GM21390 (cell line): ENCODE results near the gene TCTA.
"Not testable (repeated sequence)": the region's sequence is repeated elsewhere in the genome, so short reads cannot be mapped to it uniquely, and the experiment has no call there.

ENCODE experiments used
- ATAC-seq: cut with Tn5 transposase; IDR thresholded peaks from one replicate; pipeline ENCODE4 v1.9.1; 2021; ENCODE audit not compliant: unreplicated experiment

The TCTA gene, protein sequence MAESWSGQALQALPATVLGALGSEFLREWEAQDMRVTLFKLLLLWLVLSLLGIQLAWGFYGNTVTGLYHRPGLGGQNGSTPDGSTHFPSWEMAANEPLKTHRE

DNA sequence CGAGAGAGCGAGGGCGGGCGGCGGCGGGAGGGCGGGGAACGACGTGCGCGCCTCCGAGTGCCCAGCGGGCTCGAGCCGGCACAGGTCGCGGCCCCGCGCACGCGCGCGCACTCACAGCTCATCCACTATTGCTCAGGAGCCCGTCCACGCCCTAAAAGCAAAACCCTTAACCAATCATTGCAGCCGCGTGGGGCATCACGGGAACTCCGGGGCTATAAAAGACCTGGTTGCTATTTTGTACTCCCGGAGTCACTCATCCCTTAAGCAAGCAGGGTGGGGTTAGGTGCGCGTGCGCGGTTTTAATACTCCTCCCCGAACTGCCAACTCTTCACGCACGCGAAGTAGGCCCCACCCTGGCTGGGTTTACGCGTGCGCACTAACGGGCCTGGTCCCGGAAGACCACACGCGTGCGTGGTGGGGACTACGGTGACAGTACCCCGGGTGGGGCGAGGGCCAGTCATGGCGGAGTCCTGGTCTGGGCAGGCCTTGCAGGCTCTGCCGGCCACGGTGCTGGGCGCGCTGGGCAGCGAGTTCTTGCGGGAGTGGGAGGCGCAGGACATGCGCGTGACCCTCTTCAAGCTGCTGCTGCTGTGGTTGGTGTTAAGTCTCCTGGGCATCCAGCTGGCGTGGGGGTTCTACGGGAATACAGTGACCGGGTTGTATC, at the start of gene TCTA, which contains the start of gene RHOA:
Gene TCTA, plus strand, starts transcription at position 456 of the 664 bp plus-strand sequence. Its CDS starts 4 bp downstream, at position 460.
Gene RHOA, minus strand, starts transcription at position 9 of the 664 bp plus-strand sequence. CDS start 36,387 bp downstream, outside the sequence.
- ATAC-seq = peak; percentile 74

DNA sequence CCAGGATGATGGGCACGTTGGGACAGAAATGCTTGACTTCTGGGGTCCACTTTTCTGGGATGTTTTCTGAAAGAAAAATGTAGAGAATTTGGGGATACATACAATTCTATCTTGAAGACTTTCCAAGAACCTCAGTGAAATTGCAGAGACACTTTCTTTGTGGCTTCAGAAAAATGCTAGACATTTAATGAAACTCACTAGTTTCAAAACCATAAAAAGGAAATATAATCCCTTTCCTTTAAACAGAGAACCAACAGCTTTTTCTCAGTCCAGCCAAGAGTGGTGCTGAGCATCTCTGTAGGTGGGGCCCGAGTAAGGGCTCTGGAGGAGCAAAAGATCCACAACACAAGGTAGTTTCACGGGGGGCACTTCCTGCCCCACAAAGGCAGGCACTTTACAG, 49.7 kb upstream of the TCTA start:
- ATAC-seq = no peak

DNA sequence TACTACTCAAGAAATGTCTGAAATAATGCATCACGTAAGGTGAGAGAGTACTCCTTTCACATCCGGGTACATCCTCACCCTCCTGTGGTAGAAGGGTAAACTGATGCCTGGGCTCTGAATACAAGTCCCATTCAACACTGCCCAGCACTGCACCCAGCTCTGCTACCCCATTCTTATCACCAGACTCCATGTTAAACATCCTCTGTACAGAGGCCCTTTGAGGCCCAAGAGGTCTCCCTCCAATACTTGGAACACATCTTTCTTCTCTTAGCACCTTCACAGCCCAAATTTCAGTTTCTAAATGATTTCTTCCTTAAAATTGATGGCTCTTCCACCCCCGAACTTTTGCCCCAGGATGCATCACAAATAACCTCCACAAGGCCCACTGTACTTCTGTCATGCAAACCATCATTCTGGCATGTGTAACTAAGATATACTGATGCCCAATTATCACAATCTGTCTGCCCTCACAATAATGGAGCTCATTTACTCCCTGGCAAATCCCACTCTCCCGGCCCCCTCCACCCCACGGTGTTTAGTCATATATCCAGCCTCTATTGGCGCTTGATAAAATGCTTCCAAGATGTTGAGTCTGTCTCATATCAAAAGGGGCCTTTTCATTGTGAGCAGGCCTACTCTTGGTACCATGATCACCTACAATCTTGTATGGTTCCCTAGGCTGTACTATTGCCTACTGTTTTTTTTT, 41.5 kb upstream of the TCTA start:
- ATAC-seq = no peak

DNA sequence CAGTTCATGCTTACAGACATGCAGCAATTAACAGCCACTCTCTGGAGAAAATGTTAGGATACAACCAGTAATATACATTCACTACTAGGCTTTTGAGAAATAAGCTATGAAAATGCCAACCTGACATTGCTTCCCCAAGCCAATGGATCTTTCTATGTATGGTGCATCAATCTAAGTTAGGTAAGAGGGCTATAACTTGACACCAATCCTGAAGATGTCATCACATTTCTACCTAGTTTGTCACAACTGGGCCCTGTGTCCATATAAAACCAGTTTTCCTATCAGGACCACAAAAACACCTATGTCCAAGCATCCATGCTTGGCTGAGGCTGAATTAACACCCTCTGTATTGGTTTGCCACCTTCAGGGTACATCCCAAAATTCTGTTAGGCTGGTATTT, 40.3 kb upstream of the TCTA start:
- no peak for ATAC-seq

DNA sequence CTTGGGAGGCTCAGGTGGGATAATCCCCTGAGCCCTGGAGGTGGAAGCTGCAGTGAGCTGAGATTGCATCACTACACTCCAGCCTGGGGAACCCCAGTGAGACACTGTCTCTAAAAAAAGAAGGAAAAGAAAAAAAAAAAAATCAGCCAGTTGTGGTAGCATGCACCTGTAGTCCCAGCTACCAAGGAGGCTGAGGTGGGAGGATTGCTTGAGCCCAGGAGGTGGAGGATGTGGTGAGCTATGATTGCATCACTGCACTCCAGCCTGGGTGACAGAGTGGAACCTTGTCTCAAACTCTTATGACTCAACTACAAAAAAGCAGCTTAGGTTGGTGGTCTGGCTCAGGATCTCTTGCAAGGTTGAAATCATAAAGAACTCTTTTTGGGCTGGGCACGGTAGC, 34.7 kb upstream of the TCTA start:
- ATAC-seq = no peak

DNA sequence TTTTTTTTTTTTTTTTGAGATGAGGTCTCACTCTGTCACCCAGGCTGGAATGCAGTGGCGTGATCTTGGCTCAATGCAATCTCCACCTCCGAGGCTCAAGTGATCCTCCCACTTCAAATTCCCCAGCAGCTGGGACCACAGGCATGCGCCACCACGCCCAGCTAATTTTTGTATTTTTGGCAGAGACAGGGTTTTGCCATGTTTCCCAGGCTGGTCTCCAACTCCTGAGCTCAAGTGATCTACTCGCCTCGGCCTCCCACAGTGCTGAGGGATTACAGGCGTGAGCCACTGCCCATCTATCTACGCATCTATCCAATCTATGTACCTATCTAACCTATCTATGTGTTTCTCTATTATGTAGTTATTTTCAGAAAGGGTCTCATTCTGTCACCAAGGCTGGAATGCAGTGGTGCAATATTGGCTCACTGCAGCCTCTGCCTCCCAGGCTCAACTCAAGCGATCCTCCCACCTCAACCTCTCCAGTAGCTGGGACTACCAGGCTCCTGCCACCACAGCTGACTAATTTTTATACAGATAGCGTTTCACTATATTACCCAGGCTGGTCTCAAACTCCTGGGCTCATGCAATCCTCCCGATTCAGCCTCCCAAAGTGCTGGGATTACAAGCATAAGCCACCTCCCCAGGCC, 33.9 kb upstream of the TCTA start:
- no peak for ATAC-seq

DNA sequence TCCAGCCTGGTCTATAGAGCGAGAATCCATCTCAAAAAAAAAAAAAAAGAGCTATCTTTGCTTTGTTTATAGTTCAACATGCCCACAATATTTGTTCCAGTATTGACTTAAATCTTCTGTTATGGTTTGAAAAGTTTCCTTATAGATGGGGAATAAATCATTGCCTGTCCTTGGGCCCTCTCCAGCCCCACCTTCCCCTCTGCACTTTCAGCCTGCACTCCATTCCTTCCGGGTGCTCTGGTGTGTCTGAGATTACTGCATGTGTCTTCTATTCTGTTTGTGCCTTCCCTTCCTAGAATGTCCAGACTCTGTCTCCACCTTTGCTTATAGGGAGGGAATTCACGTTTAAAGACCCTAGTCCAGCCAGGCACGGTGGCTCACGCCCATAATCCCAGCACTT, 28.8 kb upstream of the TCTA start:
- ATAC-seq = no peak

DNA sequence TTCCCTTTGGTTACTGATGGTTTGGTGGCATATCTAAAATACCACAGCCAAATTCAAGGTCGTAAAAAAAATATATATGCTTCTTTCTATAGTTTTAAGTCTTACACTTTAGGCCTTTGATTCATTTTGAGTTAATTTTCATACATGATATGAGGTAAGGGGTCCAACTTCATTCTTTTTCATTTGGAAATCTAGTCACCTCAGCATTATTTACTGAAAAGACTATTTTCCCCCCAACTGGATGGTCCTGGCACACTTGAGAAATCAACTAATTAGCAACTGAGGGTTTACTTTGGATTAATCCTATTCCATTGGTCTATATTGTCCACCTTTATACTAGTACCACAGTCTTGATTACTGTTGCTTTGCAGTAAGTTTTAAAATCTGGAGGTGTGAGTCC, 26.6 kb upstream of the TCTA start:
- no peak for ATAC-seq

DNA sequence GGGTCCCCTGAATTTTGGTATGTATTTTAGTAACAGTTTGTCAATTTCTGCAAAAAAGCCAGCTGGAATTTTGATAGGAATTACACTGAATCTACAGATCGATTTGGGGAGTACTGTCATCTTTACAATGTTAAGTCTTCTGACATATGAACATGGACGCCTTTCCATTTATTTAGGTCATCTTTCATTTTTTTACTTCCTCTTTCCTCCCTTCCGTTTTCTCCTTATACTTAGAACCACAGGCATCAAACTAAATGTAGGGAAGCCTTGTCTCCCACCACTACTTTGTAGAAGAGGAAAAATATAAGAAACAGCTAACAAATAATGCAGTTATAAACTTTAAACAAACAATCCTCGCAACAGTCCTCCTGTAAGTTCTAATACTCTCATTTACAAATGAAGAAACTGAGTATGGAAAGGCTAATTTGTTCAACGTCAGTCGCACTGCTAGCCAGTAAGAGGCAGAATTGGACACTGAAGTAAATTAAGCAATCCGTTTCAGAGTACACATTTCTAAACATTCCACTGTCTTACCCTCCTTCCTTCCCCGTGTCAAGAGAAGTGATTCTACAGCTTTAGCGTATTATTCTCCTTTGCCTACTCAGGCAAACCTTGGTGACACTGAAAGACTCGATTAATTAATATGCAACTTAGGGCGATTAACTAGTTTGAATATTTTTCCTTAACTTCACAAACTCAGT, 26.0 kb upstream of the TCTA start:
- ATAC-seq = no peak

DNA sequence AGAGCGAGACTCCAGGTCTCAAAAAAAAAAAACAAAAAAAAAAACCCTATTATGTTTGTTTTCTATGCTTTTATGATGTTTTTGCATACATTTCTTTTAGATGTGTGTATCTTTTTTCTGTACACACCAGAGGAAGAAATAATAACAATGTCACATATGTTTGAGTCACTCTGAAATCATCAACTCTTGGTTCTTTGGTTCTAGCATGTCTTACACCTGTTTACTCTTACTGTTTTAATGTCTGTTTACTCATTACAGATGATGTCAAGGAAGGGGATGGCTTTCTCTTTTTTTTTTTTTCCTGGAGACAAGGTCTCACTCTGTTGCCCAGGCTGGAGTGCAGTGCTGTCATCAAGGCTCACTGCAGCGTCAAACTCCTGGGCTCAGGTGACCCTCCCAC, 24.5 kb upstream of the TCTA start:
- ATAC-seq = no peak

DNA sequence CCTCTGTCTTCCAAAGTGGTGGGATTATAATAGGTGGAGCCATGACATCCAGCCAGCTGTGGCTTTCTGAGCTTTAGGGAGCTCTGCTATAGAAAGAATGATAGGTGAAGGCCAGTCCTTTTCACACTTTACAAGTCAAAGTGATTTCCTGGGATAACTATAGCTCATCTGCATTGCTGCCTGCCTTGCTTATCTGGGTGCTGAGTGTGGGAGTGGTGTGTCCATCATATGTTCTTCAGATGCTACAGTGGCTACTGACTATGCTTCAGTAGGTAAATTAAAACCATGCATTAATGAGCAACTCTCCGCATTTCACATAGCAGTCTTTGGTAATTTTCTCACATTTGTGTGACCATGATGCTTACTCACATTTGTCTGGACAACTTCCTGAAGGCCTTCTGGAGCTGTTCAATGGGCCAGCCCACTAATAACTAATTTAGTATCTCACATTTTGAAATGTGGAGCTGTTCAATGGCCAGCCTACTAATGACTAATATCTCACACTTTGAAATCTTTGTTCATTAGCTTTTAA, 23.9 kb upstream of the TCTA start:
- ATAC-seq = no peak

DNA sequence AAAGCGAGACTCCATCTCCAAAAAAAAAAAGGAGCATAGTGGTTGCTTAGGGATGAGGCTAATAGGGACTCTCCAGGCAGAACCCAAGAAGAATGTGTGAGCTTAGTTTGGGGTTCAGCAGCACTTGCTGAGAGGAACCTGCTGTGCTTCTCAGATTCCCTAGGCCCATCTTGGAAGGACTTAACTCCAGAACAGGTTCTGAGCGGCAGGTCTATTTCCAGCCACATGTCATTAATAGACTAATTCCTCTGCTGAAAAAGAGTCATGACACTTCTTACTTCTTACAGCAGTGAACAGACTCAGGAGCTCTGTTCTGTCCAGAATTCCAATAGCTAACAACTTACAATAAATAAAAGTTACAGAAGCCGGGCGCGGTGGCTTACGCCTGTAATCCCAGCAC, 22.9 kb upstream of the TCTA start:
- ATAC-seq = no peak

DNA sequence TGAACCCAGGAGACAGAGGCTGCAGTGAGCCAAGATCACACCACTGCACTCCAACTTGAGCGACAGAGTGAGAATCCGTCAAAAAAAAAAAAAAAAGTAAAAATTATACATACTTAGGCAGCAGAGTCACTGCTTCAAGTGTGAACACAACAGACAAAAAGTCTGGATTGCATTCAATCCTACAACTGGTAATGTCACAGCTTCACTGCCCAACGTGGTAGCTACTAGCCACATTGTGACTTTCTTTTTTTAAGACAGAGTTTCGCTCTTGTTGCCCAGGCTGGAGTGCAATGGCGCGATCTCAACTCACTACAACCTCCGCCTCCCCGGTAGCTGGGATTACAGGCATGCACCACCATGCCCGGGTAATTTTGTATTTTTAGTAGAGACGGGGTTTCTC, 20.9 kb upstream of the TCTA start:
- ATAC-seq = not testable (repeated sequence)

DNA sequence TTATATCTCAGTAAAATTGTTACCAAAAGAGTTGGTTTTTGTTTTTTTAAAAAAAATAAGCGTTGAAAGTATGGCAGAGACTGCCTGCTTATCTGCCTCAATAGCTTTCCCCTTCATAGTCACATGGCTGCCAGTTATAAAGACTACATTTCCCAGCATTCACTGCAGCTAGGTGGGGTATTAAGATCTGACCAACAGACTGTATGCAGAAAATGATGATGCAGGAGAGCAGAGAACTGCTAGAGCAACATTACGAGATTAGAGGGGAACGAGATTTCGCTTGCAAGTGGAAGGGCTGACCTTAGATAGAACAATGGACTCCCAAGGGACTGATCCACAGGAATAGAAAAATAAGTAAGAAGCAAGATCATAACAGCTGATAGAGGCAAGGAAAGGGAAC, 14.8 kb upstream of the TCTA start:
- ATAC-seq = no peak

DNA sequence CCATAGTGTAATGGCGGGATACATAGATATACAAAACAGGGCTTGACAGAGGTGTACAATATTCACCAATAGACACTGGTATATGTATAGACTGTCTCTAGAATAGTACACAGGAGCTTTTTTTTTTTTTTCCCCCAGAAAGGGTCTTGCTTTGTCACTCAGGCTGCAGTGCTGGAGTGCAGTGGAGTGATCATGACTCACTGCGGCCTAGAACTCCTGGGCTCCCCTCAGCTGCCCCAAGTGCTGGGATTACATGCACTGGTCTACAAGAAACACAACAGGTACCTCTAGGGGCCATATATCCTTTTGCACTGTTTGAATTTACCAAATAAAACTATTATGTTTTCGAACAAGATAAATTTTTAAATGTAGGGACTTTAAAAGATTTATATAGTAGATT, 12.8 kb upstream of the TCTA start:
- ATAC-seq = no peak

DNA sequence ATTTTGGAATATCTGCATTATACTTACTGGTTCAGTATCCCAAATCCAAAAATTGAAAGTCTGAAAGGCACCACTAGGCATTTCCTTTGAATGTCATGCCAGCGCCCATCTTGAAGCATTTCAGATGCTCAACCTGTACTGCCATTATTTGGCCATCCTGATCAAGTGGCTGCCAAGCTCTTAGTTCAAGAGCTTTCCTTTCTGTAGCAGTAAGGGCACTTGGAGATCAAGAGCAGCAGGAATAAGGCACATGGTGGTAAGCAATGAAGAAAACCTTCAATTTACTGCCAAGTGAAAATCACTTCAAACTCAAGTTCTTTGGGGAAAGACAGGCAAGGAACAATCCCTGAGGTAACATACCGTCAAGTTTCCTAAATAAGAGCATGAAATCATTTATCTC, 10.5 kb upstream of the TCTA start:
- ATAC-seq = no peak

DNA sequence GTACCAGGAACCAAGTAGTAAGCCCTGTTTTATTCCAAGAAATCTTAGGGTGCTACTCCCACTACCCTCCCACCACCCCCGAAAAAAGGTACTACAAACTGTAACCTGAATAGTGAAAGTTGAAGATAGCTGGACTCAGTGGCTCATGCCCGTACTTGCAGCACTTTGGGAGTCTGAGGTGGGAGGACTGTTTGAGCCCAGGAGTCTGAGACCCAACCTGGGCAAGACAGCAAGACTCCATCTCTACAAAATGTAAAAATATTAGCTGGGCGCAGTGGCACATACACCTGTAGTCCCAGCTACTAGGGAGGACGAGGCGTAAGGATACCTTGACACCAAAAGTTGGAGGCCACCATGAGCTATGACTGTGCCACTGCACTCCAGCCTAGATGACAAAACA, 8.3 kb upstream of the TCTA start:
- ATAC-seq = no peak

DNA sequence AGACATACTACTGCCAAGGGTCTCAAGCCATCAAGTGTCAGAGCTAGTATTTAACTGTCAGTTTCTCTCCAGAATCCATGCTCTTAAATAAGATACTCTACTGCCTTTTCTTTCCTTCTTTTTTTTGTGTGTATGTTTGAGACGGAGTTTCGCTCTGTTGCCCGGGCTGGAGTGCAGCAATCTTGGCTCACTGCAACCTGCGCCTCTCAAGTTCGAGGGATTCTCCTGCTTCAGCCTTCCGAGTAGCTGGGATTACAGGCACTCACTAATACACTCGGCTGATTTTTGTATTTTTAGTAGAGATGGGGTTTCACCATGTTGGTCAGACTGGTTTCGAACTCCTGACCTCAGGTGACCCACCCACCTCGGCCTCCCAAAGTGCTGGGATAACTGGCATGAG, 6.7 kb upstream of the TCTA start:
- not testable (repeated sequence) for ATAC-seq

DNA sequence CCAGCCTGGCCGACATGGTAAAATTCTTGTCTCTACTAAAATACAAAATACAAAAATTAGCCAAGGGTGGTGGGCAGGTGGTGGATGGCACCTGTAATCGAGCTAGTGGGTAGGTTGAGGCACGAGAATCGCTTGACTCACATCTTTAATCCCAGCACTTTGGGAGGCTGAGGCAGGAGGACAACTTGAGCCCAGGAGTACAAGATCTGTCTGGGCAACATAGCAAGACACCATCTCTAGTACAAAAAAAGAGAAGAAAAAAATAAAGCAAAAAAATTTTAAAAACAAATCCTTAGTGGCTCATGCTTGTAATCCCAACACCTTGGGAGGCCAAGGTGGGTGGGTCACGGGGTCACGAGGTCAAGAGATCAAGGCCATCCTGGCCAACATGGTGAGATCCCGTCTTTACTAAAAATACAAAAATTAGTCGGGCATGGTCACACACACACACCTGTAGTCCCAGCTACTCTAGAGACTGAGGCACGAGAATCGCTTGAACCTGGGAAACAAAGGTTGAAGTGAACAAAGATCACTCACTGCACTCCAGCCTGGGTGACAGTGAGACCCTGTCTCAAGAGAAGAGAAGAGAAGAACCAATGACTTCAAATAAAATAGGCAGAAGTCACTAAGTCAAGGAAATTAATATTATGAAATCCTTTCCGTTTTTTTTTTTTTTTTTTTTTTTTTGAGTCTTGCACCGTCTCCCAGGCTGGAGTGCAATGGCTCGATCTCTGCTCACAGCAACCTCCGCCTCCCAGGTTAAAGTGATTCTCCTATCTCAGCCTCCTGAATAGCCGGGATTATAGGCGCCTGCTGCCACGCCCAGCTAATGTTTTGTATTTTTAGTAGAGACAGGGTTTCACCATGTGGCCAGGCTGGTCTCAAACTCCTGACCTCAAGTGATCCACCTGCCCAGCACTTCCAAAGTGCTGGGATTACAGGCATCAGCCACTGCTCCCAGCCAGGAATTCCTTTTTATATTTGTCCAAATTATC, 5.4 kb upstream of the TCTA start:
- no peak for ATAC-seq
